ENCODE results near the gene KRT77.

DNA sequence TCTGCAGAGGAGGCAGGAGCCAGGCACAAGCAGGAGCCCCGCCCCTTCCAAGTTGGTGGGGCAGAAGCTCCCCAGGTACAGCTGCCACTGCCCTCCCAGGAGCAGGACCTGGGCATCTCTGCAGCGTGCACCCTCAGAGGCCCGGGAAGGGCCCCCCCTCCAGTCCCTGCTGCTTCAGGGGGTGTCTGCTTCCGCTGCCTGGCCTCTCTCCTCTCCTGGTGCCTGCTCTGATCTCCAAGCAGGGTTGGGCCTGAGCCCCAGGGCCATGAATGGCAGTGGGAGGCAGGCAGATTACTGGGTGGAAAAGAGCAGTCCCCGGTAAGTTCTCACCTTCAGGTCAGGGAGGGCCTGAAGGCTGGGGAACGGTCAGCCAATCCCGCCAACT lies 38.9 kb upstream of the KRT77 start:
- no peak for TF ChIP-seq SIN3A (IDR thresholded peaks at IDR 0.05; ENCODE audit: borderline replicate concordance, insufficient read depth, low read length)
- TF ChIP-seq FOXP2 (optimal IDR thresholded peaks at IDR 0.05; ENCODE audit: borderline replicate concordance, extremely low read depth, extremely low read length, insufficient read depth), result no peak
- no peak for TF ChIP-seq POLR2AphosphoS5 (IDR thresholded peaks at IDR 0.05; ENCODE audit: low read depth, low read length)
